ENCODE data around the gene RNF5.

DNA sequence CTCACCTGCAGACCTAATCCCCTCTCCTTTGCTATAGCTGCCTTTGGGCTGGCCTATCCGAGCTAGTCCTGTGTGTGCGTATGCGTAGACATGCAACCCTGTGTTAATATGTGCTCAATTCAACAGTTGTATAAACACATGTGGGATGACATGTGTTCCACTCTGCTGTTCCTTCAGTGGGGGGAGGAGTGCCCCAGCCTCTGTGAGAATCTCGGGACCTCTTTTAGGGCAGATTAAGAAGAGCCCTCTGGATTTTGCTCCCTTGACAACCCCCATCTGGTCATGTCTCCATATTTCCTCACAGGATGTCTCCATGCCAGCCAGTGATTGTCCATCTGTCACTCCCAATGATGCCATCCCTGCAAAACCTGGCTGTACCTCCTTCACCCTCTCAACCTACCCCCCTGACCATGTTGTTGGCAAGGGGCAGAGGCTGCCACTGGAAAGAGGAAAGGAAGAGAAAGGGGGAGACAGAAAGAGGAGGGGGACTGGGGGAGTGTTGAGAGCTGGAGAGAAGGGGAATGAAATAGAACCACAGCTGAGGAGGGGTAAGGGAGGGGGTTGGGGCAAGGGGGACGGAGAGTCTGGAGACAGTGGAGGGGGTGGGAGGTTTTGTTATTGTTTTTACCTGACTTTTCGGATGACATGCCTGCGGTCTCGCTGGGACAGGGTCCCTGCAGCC lies 26.9 kb upstream of the RNF5 start:
- TF ChIP-seq SUZ12 (IDR thresholded peaks at IDR 0.05) = no peak
- TF ChIP-seq HDGF (IDR thresholded peaks at IDR 0.05; ENCODE audit: borderline replicate concordance) = no peak
- TF ChIP-seq BHLHE40 (IDR thresholded peaks at IDR 0.05; ENCODE audit: borderline replicate concordance) = no peak
- TF ChIP-seq SP1 (IDR thresholded peaks at IDR 0.05) = no peak

Measured in HEK293T (cell line).